Measurements from ENCODE around the gene SMIM11.

- TF ChIP-seq REST (IDR thresholded peaks at IDR 0.05; ENCODE audit: low read depth, low read length) (no peak), MEF2A (IDR thresholded peaks at IDR 0.05; ENCODE audit: insufficient read depth, low read depth, low read length) (no peak), JUND (IDR thresholded peaks at IDR 0.05; ENCODE audit: low read depth, low read length) (no peak), POLR2AphosphoS5 (IDR thresholded peaks at IDR 0.05; ENCODE audit: low read length) (no peak), NFIC (IDR thresholded peaks at IDR 0.05; ENCODE audit: low read depth, low read length) (no peak), CTCF (IDR thresholded peaks at IDR 0.05 in 2 of 3, conservative IDR thresholded peaks at IDR 0.05 in 1 of 3; ENCODE audit: control insufficient read depth in 2 of 3, extremely low read depth in 1 of 3, insufficient read depth in 1 of 3, low read depth in 3 of 3, low read length in 3 of 3) (no peak)
Measured at GRCh38 chr21:34363733-34364132, 11.6 kb upstream of the SMIM11 start, which contains the start of gene KCNE2.
